ENCODE results near the gene ADAT2.

The ADAT2 gene

DNA sequence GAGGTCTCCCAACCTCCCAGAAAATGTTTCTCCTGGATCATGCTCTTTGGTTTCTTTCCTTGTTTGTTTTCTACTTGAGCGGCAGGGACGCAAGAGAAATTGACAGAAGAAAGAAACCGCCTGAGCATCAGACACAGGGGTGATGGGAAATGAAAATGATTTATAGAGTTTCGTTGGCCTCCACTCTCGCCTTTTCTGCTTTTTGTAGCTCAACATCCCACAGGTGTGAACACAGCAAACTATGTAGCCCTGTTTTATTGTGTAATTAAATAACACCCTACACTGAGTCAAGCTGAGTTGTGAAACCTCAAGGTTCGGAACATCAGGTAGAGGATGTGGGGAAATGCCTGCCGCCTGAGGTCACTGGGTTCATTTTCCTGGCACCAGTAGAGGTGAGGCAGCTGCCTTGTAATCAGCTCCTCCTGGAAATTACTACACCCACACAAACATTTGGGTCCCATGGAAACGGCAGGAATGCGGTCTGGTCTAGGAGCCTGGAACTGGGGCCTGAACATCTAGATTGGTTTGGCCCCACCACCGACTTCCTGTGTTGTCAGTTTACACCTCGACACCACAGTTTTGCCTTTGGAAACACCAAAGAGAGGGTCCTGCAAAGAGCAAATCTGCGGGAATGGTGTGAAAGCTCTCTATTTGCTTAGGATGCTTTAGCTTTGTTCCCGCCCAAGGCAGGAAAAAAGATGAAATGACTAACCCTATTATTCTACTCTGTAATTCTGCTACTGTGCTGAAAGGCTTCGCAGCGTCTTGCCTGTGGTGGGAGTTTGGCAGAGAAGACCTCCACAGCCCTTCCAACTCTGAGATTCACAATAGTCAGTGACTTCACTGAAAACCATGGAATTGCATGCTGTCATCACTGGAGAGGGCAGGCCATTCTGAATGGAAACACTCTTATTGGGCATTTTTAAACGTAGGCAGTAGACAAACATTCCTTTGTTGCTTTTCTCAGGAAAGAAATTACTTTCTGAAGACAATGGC, 53.0 kb downstream of the ADAT2 start:
- DNase-seq (ENCODE audit: low spot score), result peak; percentile 74

DNA sequence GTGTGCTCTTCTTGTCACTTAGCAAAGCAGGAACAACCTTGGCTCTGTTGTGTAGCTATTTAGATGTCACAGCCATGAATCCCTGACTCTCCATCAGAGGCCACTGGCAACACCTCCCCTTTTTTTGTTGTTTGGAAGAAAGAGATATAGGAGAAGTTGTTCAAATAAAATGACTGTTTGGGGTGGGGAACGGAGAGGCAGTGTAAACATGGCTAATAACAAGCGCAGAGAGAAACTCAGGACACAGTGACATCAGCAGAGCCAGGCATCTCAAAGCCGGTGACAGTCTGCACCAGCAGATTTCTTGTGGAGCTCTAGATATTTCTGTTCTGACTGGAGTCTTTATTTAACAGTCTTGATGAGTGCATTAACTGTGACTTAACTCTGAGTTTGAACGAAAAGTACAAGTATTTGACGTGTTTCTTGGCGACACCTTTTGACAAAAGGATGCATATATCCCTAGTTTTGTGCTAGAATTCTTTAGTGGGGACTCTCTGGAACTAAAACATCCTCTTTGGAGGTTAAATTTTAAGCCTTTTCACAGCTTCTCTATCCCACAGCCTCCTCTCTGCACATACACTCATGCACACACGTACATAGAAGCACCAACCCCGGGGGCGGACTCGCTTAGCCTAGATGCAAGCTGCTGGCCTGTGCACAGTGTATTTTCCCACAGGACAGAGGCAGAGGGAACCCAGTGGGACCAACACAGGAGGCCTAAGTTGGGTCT, 53.8 kb downstream of the ADAT2 start:
- peak; percentile 44 for DNase-seq (ENCODE audit: low spot score)

DNA sequence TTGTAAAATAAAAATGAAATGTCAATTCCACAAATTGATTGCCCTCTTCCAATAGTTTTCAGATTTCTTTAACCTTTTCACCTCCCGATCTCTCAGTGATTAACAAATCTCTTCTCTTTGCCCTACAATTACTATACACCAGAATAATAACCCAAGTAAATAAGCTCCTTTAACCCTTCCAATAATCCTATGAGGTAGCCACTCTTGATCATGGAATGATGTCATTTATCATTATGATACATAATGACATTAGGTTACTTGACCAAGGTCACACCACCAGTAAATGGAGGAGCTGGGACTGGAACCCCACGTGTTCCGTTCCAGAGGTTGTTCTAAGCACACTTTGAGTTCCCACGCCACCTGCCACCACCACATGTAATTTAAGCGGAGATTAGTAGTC, 54.8 kb downstream of the ADAT2 start:
- DNase-seq (ENCODE audit: low spot score), result no peak

DNA sequence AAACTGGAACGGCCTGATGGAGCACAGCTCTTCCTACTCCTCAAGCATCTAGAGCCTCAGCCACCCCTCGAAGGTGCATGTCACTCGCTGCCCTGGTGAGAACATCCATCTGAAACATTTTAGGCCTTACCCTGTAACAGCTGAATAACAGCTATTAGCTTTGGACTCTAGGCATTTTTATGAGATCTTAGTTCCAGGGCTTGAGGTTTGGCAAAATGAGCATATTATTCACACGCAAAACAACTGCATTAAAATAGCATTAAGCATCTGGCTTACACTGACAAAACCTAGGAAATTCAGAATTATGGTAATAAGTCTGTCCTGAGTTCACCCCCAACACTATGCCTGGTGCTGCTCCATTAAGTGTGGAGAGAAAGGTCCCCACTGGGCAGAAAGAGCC, 56.1 kb downstream of the ADAT2 start:
- DNase-seq (ENCODE audit: low spot score), result no peak

DNA sequence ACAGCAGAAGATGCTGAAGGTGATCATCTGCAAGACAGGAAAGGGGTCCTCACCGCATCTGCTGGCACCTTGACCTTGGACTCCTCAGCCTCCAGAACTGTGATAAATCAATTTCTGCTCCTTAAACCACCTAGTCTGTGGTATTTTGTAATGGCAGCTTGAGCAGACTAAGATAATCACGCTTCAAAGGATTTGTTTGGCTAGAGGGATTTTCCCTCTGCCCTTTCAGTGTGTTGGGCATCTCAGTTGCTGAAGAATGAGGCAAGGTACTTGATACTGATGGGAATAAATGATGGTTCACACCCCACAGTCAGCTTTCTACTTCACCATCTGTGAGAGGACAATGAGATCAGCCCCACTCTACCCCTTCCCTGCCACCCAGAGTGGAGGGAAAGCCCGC, 60.2 kb downstream of the ADAT2 start:
- no peak for DNase-seq (ENCODE audit: low spot score)

DNA sequence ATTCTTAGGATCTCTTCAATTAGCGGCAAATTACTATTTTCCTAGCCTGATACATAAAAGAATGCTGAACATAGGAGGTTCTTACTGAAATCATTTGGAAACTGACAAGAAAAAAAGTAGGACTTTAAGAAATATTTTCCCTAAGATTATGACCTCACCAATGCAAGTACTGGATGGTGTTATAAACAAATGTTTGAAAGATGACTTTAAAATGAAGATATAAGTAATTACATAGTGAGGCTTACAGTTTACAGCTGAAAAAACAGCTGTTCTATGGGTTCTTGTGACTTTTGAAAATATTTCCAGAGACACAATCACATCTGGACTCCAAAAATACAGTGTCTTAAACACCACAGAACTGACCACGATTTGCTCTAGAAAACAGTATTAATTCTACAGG, 64.9 kb downstream of the ADAT2 start:
- DNase-seq (ENCODE audit: low spot score), result no peak

DNA sequence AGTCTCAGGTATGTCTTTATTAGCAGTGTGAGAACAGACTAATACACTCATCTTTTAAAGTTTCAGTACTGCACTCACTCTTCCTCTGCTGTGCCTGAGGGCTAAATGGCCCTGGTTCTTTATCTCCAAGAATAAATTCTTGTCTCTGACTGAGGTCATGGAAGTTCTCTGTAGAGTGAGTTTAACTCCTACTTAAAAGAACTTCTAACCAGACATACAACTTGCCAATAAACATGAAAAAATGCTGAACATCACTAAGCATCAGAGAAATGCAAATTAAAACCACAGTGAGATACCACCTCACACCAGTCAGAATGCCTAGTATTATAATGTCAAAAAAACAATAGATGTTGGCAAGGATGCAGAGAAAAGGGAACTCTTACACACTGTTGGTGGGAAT, 73.6 kb downstream of the ADAT2 start:
- DNase-seq (ENCODE audit: low spot score), result no peak

DNA sequence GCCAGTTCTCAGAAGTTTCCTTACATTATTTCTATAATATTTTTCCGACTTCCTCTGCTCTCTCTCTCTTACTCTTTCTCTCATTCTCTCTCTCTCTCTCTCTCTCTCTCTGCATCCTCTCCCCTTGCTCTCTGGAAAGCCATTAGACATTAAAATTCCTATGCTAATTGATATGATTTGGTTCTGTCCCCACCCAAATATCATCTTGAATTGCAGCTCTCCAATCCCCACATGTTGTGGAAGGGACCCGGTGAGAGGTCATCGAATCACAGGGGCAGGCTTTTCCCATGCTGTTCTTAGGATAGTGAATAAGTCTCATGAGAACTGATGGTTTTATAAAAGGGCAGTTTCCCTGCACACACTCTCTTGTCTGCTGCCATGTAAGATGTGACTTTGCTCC, 74.1 kb downstream of the ADAT2 start:
- DNase-seq (ENCODE audit: low spot score), result no peak

DNA sequence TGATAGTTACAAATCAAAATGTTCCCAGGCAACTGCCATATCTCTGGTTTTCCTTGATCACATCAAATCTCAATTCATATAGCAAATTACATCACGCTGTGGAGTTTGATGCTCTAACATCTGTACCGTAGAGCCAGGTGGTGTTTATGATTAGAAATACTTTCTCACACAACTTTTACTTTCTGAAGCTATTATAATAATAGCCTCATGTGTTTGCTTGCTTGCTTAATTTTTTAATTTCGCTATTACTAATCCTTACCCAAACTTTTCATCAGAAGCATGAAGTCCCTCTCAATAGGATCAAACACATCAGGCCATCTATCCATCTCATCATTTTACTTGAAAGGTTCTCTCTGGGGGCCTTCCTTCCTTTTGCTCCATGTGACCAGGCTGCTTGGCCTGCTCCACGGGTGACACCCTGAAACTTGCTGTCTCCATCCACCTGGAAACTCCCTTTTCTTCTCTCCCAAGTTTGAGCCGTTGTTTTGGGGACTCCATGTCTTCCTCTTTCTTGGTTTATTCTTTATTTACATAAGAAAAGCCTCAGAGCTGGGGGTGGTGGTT, 75.4 kb downstream of the ADAT2 start:
- DNase-seq (ENCODE audit: low spot score), result no peak

DNA sequence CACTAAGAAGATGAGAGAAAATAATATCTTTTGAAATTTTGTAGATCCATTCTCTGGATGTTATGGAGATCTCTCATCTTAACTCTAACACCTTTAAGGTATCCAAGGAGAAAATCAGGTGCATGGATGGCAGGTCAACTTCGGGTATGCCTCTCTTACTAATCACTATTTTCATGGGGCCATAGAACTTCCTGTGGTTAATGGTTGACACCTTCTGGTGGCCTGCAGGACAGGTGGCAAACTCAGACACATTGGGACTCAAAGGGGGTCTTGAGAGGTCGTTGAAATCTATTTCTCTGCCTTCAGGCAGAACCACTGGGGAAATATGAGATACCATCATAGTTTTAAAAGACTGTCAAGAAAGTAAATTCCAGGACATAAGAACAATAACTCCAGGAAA, 76.5 kb downstream of the ADAT2 start:
- DNase-seq (ENCODE audit: low spot score), result no peak

Data from HuH-7 (cell line).